Measurements from ENCODE around the gene THOC2.

THOC2 gene

GRCh38 chrX:123742440-123742839 lies 9.6 kb upstream of the THOC2 start:
- H3K27me3 ChIP-seq (ENCODE audit: insufficient read depth, low read length, poor library complexity, severe bottlenecking) = no peaks in the 10 kb centered on the region
- H3K79me2 ChIP-seq (ENCODE audit: insufficient read depth, low read length) = no peaks in the 10 kb centered on the region
- H2AFZ ChIP-seq (ENCODE audit: low read length) = no peak overlapping the region
- no peak for TF ChIP-seq CTCF (conservative IDR thresholded peaks at IDR 0.05; ENCODE audit: low read length)
- TF ChIP-seq EZH2phosphoT487 (IDR thresholded peaks at IDR 0.05; ENCODE audit: borderline replicate concordance) = no peak
- no peaks in the 10 kb centered on the region for H4K20me1 ChIP-seq (ENCODE audit: insufficient read depth, low read length, poor library complexity, severe bottlenecking)
- H3K9ac ChIP-seq (ENCODE audit: low read depth, low read length, poor library complexity, severe bottlenecking) = no peak overlapping the region
- no peaks in the 10 kb centered on the region for H3F3A ChIP-seq (ENCODE audit: low read depth)
- no peaks in the 10 kb centered on the region for H3K36me3 ChIP-seq (ENCODE audit: insufficient read depth, low read length)
- no peaks in the 10 kb centered on the region for H3K9me3 ChIP-seq (ENCODE audit: insufficient read depth, low read depth, low read length)
- H3K4me3 ChIP-seq (ENCODE audit: low read length, poor library complexity, severe bottlenecking) = no peak overlapping the region
- H3K9me2 ChIP-seq (replicated peaks; ENCODE audit: low read depth, low read length) = no peaks in the 10 kb centered on the region
- H3K4me2 ChIP-seq (ENCODE audit: low read depth, low read length, poor library complexity, severe bottlenecking) = no peak overlapping the region
- no peaks in the 10 kb centered on the region for H3K4me1 ChIP-seq (ENCODE audit: insufficient read depth, low read length, poor library complexity, severe bottlenecking)

GRCh38 chrX:123740536-123740935 lies 7.7 kb upstream of the THOC2 start:
- no peaks in the 10 kb centered on the region for H3K79me2 ChIP-seq (ENCODE audit: insufficient read depth, low read length)
- no peaks in the 10 kb centered on the region for H3K36me3 ChIP-seq (ENCODE audit: insufficient read depth, low read length)
- H3K4me2 ChIP-seq (ENCODE audit: low read depth, low read length, poor library complexity, severe bottlenecking) = no peak overlapping the region
- H3K4me3 ChIP-seq (ENCODE audit: low read length, poor library complexity, severe bottlenecking) = no peak overlapping the region
- H3F3A ChIP-seq (ENCODE audit: low read depth) = no peaks in the 10 kb centered on the region
- TF ChIP-seq EZH2phosphoT487 (IDR thresholded peaks at IDR 0.05; ENCODE audit: borderline replicate concordance) (no peak), CTCF (conservative IDR thresholded peaks at IDR 0.05; ENCODE audit: low read length) (no peak)
- H3K9me2 ChIP-seq (replicated peaks; ENCODE audit: low read depth, low read length) = no peaks in the 10 kb centered on the region
- no peak overlapping the region for H2AFZ ChIP-seq (ENCODE audit: low read length)
- no peaks in the 10 kb centered on the region for H3K27me3 ChIP-seq (ENCODE audit: insufficient read depth, low read length, poor library complexity, severe bottlenecking)
- no peak overlapping the region for H3K9ac ChIP-seq (ENCODE audit: low read depth, low read length, poor library complexity, severe bottlenecking)
- H4K20me1 ChIP-seq (ENCODE audit: insufficient read depth, low read length, poor library complexity, severe bottlenecking) = no peaks in the 10 kb centered on the region
- no peaks in the 10 kb centered on the region for H3K4me1 ChIP-seq (ENCODE audit: insufficient read depth, low read length, poor library complexity, severe bottlenecking)
- no peaks in the 10 kb centered on the region for H3K9me3 ChIP-seq (ENCODE audit: insufficient read depth, low read depth, low read length)

GRCh38 chrX:123740006-123740405 lies 7.2 kb upstream of the THOC2 start:
- H3K9me2 ChIP-seq (replicated peaks; ENCODE audit: low read depth, low read length) = no peaks in the 10 kb centered on the region
- H3K79me2 ChIP-seq (ENCODE audit: insufficient read depth, low read length) = no peaks in the 10 kb centered on the region
- TF ChIP-seq EZH2phosphoT487 (IDR thresholded peaks at IDR 0.05; ENCODE audit: borderline replicate concordance) = no peak
- peak; percentile 29; the same call in 1 of the 2 replicates for TF ChIP-seq CTCF (conservative IDR thresholded peaks at IDR 0.05; ENCODE audit: low read length)
- no peaks in the 10 kb centered on the region for H3K9me3 ChIP-seq (ENCODE audit: insufficient read depth, low read depth, low read length)
- no peaks in the 10 kb centered on the region for H3K4me1 ChIP-seq (ENCODE audit: insufficient read depth, low read length, poor library complexity, severe bottlenecking)
- no peak overlapping the region for H3K9ac ChIP-seq (ENCODE audit: low read depth, low read length, poor library complexity, severe bottlenecking)
- H4K20me1 ChIP-seq (ENCODE audit: insufficient read depth, low read length, poor library complexity, severe bottlenecking) = no peaks in the 10 kb centered on the region
- H3K27me3 ChIP-seq (ENCODE audit: insufficient read depth, low read length, poor library complexity, severe bottlenecking) = no peaks in the 10 kb centered on the region
- no peak overlapping the region for H3K4me2 ChIP-seq (ENCODE audit: low read depth, low read length, poor library complexity, severe bottlenecking)
- H3K36me3 ChIP-seq (ENCODE audit: insufficient read depth, low read length) = no peaks in the 10 kb centered on the region
- no peak overlapping the region for H2AFZ ChIP-seq (ENCODE audit: low read length)
- no peak overlapping the region for H3K4me3 ChIP-seq (ENCODE audit: low read length, poor library complexity, severe bottlenecking)
- H3F3A ChIP-seq (ENCODE audit: low read depth) = no peaks in the 10 kb centered on the region

Data from Loucy (cell line).